GM21723 (cell line): ENCODE results near the gene OTUD1.

Source experiments
- ATAC-seq: cut with Tn5 transposase; IDR thresholded peaks from one replicate; pipeline ENCODE4 v1.9.1; 2021; ENCODE audit warnings: mild to moderate bottlenecking, moderate library complexity; ENCODE audit not compliant: unreplicated experiment

Gene OTUD1

DNA sequence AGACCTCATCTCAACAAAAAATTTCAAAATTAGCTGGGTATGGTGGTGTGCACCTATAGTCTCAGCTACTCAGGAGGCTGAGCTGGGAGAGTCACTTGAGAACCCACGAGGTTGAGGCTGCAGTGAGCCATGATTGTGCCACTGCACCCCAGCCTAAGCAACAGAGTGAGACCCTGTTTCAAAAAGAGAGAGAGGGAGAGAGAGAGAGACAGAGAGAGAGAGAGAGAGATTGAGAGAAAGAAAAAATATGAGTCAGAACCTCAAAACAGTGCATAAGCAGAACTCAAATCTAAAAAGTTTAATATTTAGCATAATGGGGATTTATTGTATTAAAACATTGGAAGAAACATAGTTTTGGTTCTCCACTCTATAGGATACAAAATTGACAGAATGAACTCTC, 17.5 kb upstream of the OTUD1 start:
- ATAC-seq: no peak

DNA sequence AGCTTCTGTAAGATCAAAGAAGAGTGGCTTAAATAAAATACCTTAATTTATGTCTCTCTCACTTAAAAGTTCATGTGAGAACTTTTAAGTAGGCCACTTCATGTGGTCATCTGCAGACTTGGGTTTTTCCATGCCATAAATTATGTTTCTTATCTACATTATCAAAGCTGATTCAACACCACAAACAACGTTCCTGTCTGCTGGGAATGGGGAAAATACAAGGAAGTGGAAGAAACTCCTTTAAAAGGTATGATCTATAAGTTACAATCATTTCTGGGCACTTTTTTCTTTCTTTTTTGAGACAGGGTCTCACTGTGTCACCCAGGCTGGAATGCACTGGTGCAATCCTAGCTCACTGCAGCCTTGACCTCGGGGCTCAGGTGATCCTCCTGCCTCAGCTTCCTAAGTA, 16.9 kb upstream of the OTUD1 start:
- no peak for ATAC-seq

DNA sequence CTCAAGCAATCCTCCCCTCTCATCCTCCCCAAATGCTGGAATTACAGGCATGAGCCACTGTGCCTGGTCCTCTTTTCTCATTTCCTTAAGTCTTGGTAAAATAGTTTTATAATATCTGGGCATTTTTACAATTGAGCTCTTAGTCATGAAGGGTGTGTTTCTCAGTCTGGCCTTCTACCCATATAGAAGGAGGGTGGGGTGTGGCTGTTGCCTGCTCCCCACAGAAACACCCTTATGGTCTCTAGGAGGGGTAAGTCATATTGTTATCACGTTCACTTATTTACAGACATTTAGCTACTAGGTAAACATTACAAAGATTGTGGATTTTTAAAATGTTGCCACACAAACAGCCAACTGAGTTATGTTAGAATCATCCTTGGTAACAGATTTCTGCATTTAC, 6.7 kb upstream of the OTUD1 start:
- ATAC-seq: no peak

DNA sequence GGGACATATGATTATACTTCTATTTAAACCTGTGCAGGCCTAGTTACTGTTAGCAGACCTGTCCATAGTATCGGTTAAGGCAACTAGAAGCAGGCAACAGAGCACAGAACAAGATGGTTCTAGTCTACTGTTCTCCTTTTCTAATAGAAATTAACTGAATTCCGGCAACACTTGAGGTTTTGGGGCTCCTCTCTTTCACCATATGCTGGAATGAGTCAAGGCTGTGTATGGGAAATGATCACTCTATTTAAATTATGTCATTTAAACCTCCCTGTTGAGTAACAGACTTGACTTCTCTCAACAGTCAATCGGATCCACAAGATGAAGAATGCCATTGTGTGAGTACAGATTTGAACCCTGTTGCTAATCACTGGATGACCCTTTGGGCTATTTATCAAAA, 6.2 kb upstream of the OTUD1 start:
- no peak for ATAC-seq

DNA sequence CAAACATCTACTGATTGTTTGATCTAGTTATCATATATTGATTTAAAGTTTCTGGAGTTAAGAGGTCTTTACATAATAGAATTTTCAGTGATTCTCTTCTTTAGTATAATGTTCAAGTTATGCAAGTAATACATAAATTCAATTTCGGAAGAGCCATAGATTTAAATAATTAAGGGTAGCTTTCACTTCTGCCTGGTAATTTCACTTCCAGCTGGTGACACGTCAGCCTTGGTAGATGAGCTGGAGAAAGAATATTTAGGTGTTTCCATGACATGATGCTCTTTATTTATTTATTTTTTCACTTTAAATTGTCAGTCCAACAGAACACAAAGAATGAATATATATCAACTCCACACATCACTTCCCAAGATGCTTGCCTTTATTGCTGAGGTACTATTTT, 5.2 kb upstream of the OTUD1 start:
- no peak for ATAC-seq

DNA sequence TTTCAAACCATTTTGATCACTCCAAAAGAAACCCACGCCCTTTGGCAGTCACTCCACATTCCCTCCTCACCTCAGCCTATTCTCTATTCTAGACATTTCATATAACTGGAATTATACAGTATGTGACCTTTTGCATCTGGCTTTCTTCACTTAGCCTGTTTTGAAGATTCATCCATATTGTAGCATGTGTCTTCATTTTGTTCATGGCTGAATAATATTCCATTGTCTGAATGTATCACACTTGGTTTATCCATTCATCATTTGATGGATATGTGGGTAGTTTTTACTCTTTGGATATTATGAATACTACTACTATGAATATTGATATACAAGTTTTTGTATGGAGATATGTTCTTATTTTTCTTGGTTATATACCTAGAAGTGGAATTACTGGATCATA, 3.5 kb upstream of the OTUD1 start:
- ATAC-seq: no peak

DNA sequence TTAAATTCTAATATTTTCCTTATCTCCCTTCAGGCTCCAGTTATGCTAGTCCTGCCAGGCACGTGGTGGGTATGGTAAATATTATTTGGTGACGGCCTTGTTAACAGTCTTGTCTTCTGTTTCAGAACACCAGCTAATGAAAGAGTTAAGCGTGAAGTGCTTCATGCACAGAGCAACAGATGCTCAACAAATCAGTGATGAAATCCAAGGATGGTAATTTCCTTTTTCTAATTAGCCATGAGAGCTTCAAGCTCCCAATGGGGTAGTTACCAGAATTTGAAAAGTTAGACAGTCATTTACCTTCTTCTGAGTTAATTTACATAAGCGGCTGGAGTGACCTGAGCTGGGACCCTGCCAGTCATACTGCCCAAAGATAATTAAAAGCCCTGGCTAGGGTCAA, 1.9 kb upstream of the OTUD1 start:
- no peak for ATAC-seq

DNA sequence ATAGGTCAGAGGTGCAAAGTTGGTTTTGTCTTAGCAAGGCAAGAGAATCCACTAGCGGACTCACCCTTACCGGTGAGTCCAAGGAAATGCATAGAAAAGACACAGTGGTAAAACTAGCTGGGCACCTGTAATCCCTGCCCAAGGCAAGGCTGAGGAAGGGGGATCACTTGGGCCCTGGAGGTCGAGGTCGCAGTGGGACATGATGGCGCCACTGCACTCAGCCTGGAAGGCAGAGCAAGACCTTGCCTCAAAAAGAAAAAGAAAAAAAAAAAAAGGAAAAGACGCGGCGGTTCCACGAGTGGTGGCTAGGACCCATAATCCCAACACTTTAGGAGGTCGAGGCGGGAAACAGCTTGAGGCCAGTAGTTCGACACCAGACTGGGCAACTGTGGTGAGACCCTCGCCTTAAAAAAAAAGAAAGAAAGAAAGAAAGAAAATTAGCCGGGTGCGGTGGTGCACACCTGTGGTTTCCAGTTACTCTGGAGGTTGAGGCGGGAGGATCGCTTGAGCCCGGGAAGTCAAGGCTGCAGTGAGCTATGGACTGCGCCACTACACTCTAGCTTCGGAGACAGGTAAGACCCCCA, 820 bp upstream of the OTUD1 start:
- ATAC-seq: no peak

DNA sequence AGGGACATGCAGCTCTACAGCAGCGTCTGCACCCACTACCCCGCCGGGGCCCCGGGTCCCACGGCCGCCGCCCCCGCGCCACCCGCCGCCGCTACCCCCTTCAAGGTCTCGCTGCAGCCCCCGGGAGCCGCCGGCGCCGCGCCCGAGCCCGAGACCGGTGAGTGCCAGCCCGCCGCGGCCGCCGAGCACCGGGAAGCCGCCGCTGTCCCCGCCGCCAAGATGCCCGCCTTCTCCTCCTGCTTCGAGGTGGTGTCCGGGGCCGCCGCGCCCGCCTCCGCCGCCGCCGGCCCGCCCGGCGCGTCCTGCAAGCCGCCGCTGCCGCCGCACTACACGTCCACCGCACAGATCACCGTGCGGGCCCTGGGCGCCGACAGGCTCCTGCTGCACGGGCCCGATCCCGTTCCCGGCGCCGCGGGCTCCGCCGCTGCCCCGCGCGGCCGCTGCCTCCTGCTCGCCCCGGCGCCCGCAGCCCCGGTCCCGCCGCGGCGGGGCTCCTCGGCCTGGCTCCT, 631 bp downstream of the OTUD1 start:
- peak; percentile 26 for ATAC-seq

DNA sequence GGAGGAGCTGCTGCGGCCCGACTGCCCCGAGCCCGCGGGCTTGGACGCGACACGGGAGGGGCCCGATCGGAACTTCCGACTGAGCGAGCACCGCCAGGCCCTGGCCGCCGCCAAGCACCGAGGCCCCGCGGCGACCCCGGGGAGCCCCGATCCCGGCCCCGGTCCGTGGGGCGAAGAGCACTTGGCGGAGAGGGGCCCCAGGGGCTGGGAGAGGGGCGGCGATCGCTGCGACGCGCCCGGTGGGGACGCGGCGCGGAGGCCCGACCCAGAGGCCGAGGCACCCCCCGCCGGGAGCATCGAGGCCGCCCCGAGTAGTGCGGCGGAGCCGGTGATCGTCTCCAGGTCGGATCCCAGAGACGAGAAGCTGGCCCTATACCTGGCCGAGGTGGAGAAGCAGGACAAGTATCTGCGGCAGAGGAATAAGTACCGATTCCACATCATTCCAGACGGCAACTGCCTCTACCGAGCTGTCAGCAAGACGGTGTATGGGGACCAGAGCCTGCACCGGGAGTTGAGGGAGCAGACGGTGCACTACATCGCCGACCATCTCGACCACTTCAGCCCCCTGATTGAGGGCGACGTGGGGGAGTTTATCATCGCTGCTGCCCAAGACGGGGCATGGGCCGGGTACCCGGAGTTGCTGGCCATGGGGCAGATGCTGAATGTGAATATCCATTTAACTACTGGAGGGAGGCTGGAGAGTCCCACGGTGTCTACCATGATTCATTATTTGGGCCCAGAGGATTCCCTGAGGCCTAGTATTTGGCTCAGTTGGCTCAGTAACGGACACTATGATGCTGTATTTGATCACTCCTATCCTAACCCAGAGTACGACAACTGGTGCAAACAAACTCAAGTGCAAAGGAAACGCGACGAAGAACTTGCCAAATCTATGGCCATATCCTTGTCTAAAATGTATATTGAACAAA, 1.4 kb downstream of the OTUD1 start:
- peak; percentile 22 for ATAC-seq

DNA sequence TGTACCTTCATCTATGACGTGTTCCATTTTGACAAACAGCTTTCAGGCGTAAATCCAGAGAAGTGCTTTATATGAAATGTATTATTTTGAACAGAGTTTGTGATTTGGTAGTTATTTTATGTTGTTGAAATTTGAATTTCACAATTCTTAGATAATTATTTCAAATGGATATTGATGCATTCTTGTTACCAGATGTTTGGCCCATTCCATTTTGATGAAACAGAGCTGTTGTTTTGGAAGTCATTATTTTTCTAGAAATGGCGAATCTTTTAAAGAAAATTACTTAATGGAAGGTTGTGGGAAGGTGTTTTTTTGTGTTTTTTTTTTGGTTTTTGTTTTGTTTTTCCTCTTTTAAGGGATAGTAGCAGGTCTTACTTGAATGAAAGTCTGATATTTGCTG, 2.4 kb downstream of the OTUD1 start:
- no peak for ATAC-seq

DNA sequence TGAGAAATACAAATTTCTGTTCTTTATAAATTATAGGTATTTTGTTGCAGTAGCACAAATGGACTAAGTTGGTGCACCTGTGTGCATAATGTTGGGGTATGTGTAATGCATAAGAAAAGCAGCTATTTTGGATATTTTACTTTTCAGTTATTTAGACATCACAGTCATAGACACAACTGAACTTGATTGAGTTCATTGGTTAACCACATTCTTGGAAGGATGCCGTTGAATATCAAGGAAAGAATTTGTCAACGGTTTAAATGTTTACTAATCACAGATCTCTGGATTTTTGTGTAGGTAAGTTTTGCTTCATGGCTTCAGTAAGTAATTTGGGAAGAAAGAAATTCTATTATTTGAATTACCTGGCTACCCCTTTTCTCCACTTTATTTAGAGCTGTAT, 4.1 kb downstream of the OTUD1 start:
- no peak for ATAC-seq

DNA sequence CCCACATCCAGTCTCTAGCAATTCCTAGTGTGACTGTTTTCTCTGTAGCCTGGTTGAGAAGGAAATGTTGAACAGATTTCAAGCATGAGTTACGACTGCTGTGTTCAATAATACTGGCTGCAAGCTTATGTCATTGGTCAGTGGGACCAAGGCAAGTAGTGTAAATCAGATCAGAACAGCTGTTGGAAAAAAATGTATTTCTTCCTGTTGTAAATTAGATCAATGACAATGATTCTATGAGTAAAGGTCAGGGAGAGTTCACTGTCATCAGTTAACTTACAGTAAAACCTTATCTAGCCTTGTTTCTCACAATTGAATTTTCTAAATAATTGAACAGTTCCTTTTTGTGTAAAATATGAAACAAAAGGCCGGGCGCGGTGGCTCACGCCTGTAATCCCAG, 6.7 kb downstream of the OTUD1 start:
- ATAC-seq: no peak

DNA sequence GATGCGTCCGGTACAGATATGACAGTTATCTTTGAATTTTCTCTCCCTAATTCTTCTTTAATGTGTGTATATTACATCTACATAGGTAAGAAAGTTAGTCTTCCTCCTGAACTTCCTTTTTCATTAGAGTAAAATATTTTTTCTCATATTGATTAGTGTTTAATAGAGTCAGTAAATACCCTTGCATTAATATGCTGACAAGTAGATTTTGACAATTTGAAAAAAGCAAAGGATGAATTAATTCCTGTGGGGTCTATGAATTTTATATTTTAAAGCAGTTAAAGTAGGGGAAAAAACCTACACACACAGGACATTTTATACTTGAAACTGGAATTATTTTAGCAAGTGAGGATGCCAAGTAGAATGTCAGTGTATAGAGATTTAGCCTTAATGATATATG, 9.4 kb downstream of the OTUD1 start:
- ATAC-seq: no peak

DNA sequence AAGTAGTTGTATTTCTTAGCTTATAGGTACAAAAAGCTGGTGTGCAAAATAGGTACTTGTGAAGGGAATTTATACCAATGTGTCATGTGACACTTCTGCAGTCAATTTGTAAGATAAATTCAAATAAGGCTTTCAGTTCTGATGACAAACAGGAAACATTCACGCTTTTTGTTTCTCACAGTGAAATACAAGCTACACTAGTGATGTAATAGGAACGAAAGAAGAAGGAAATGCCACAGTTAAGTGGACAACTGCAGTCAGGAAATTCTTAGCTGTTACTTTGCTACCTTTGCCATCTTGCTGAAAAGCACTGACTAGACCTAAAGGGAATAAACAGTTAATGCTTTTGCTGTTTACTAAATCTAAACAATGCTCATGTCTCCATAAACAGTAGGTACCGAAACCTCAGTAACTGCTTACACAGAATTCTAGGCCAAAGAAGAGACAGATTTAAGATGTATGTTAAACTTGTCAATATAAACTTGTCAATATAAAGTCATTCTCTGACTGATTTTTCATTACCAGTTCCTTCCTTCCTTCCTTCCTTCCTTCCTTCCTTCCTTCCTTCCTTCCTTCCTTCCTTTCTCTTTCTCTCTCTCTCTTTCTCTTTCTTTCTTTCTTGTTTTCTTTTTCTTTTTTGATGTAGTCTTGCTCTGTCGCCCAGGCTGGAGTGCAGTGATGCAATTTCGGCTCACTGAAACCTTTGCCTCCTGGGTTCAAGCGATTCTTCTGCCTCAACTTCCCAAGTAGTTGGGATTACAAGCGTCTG, 10.1 kb downstream of the OTUD1 start:
- ATAC-seq: peak; percentile 94

DNA sequence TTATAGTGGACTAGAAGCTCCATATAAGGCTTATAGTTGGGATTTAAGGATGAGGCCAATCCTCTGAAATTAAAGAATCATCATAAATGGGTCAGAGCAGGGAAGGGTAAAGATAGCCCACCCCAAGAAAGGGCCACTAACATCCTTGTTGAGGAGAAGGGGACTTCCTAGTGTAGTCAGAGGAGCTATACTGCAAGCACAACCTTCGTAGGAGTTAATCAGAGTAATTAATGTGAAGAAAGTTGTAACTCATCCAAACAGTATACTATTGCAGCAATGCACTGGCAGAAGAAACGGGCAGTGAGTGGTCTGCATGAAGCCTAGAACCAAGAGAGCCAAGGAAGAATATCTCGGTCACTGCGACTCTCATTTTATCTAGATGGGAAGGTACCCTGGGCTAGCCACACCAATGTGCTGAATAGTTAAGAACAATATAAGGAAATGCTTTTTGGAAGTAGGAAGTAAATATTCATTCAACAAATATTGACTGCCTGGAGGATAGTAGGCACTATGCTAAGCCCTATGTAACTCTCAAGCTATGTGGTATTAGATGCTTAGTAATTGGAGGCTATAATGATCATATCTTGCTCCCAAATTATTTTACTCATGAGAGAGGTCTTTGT, 13.3 kb downstream of the OTUD1 start:
- ATAC-seq: no peak

DNA sequence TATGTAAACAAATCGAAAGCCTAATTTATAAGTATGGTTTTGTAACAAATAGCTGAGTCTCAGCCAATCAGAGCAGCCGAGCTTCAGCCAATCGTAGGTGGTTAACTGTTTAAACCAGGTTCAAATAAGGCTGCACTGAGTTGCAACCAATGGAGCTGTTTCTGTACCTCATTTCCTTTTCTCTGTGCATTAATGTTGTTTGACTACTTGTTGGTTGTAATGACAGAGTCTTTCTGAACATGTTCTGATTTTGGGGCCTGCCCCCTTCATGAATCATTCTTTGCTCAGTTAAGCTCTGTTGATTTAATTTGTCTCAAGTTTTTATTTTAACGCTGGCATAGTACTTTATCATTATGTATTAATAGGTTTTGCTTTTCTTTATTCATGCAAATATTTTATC, 14.6 kb downstream of the OTUD1 start:
- ATAC-seq: no peak

DNA sequence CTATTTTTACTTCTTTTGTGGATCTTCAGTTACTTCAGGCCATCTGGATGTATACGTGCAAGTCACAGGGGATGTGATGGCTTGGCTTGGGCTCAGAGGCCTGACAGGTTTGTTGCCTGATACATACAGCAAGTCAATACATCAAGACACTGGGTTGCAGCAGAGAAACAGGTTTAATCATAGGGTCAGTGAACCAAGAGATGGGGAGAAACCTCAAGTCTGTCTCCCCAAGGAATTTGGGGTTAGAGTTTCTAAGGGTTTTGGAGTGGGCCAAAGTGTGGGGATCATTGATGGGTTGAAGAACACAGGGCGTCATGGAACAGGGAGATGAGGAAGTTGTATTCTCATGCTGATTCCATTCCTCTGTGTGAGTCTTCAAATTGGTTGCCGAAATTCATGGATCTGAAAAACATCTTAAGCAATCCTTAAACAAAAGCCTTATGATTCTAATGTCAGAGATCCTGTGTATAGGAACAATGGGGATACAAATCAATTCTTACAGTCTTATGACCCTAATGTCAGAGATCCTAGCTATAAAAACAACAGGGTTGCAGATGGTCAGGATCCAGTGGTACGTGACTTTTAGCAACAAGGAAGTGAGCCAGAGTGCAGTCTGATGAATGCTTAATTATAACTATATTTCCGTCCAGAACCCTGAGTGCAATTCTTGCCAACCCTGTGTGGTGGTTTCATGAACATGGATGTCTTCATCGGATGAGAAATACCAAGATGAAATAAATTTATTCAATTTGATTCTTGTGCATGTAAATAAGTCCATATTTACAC, 18.9 kb downstream of the OTUD1 start:
- ATAC-seq: no peak

DNA sequence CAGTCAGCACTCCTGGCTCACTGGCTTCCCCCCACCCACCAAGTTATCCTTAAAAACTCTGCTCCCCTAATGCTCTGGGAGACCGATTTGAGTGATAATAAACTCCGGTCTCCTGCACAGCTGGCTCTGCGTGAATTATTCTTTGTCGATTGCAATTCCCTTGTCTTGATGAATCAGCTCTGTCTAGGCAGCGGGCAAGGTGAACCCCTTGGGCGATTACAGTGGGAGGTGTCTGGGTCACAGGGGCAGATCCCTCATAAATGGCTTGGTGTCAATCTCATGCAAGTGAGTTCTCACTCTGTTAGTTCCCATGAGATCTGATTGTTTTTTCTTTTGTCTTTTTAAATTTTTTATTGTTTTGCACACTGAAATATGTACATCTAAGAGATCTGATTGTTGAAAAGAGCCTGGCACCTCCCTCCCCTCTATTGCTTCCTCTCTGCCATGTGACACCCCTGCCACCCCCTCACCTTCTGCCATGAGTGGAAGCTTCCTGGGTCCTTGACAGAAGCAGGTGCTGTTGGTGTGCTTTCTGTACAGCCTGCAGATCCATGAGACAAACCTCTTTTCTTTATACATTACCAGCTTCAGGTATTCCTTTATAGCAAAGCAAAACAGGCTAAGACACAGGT, 20.5 kb downstream of the OTUD1 start:
- ATAC-seq: no peak

DNA sequence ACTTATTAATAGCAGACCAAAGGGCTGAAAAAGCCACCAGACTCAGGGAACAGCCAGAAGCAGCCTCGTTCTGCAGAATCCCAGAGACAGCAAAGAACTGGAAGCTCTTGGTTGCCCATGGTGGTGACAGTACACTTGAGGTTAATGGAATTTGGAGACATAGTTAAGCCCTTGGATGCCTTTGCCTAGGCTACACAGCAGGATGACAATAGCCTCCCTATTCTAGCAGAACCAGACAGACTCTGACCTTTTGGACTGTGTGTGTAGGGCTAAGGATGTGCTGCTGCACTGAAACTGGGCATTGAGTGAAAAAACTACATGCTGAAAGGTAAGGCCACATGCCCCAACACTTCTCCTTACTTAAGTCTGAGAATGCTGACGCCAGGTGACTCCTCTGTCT, 22.7 kb downstream of the OTUD1 start:
- no peak for ATAC-seq
